GM23338 (cell line): ENCODE data around the gene CEP89. TPM values are rescaled to one million over a fixed set of nuclear protein-coding genes. Genes with fewer than 3 reads are reported as not detected.

ENCODE experiments used
- ATAC-seq: fragments of 200-7000 bp; cut with Tn5 transposase; 3 replicates; pipeline ENCODE4 v1.9.1; 2020
- DNase-seq: peaks from one replicate; pipeline ENCODE4 v3.0.0-alpha.2; 2015; ENCODE audit warnings: low spot score
- H2AFZ ChIP-seq: fragments of 200-600 bp; sonication (generic); 2 replicates; pipeline ENCODE4 v1.8.0; 2016; ENCODE audit warnings: antibody characterized with exemption, mild to moderate bottlenecking, moderate library complexity
- H3F3A ChIP-seq: fragments of 200-600 bp; sonication (generic); replicated peaks from 2 replicates; pipeline ENCODE4 v1.8.0; 2017; ENCODE audit warnings: antibody characterized with exemption, mixed run types, low read depth
- H3K27ac ChIP-seq: fragments of 200-600 bp; sonication (generic); 2 replicates; pipeline ENCODE4 v1.6.1; 2016; ENCODE audit warnings: low read depth
- H3K27me3 ChIP-seq: fragments of 200-600 bp; sonication (generic); 2 replicates; pipeline ENCODE4 v1.8.0; 2016; ENCODE audit warnings: mild to moderate bottlenecking, mixed run types, moderate library complexity; ENCODE audit not compliant: insufficient read depth
- H3K36me3 ChIP-seq: fragments of 200-600 bp; sonication (generic); 2 replicates; pipeline ENCODE4 v1.8.0; 2016; ENCODE audit warnings: mild to moderate bottlenecking; ENCODE audit not compliant: insufficient read depth
- H3K4me1 ChIP-seq: fragments of 200-600 bp; sonication (generic); 2 replicates; pipeline ENCODE4 v1.8.0; 2016; ENCODE audit warnings: mild to moderate bottlenecking, moderate library complexity; ENCODE audit not compliant: insufficient read depth
- H3K4me2 ChIP-seq: fragments of 200-600 bp; sonication (generic); 2 replicates; pipeline ENCODE4 v1.7.1; 2017; ENCODE audit warnings: mixed run types
- H3K4me3 ChIP-seq: fragments of 200-600 bp; sonication (generic); 2 replicates; pipeline ENCODE4 v1.6.1; 2016; ENCODE audit warnings: mixed run types
- H3K79me2 ChIP-seq: fragments of 200-600 bp; sonication (generic); replicated peaks from 2 replicates; pipeline ENCODE4 v1.8.0; 2017; ENCODE audit warnings: mild to moderate bottlenecking; ENCODE audit not compliant: insufficient read depth
- H3K9me2 ChIP-seq: fragments of 200-600 bp; sonication (generic); 2 replicates; pipeline ENCODE4 v1.8.0; 2017; ENCODE audit not compliant: insufficient read depth
- H4K20me1 ChIP-seq: fragments of 200-600 bp; sonication (generic); replicated peaks from 2 replicates; pipeline ENCODE4 v1.8.0; 2017; ENCODE audit warnings: mild to moderate bottlenecking; ENCODE audit not compliant: insufficient read depth
- H3K27ac Mint-ChIP-seq: 2 replicates; pipeline ENCODE4 v1.8.0; 2020; ENCODE audit warnings: inconsistent platforms, mild to moderate bottlenecking, moderate library complexity, mixed read lengths
- H3K27me3 Mint-ChIP-seq: 3 replicates; pipeline ENCODE4 v1.8.0; 2022; ENCODE audit warnings: low read depth, mild to moderate bottlenecking, moderate library complexity, mixed read lengths, inconsistent platforms; ENCODE audit not compliant: insufficient read depth, poor library complexity
- H3K36me3 Mint-ChIP-seq: 3 replicates; pipeline ENCODE4 v1.8.0; 2021; ENCODE audit warnings: low read depth, mild to moderate bottlenecking, inconsistent platforms, moderate library complexity, mixed read lengths
- H3K4me1 Mint-ChIP-seq: 3 replicates; pipeline ENCODE4 v1.8.0; 2020; ENCODE audit warnings: mild to moderate bottlenecking, inconsistent platforms, mixed read lengths
- H3K4me3 Mint-ChIP-seq: 3 replicates; pipeline ENCODE4 v1.8.0; 2021; ENCODE audit warnings: moderate library complexity, mild to moderate bottlenecking, inconsistent platforms, mixed read lengths
- H3K9me3 Mint-ChIP-seq: 3 replicates; pipeline ENCODE4 v1.8.0; 2020; ENCODE audit warnings: moderate library complexity, mild to moderate bottlenecking, inconsistent platforms, mixed read lengths
- CREB1 ChIP-seq: fragments of 250-450 bp; sonication (Bioruptor Pico); IDR thresholded peaks from 2 replicates; pipeline ENCODE4 v1.5.0; 2020; ENCODE audit warnings: low read depth, mild to moderate bottlenecking, moderate library complexity
- CTCF ChIP-seq, 2 experiments: fragments of 200-600 bp in 1 of 2; sonication (generic) in 1 of 2; conservative IDR thresholded peaks; 2 replicates each; pipeline versions ENCODE4 v1.5.1 to v1.6.1; 2016 to 2017; ENCODE audit warnings: antibody characterized with exemption in 2 of 2, low read depth in 2 of 2, mild to moderate bottlenecking in 2 of 2, moderate library complexity in 1 of 2
- ETS1 ChIP-seq: IDR thresholded peaks from 2 replicates; pipeline ENCODE4 v1.6.1; 2016; ENCODE audit warnings: antibody characterized with exemption
- JUNB ChIP-seq: IDR thresholded peaks from one replicate; pipeline ENCODE4 v1.6.1; 2016; ENCODE audit warnings: antibody characterized with exemption; ENCODE audit not compliant: unreplicated experiment
- NANOG ChIP-seq: IDR thresholded peaks from 2 replicates; pipeline ENCODE4 v1.6.1; 2016; ENCODE audit warnings: antibody characterized with exemption, borderline replicate concordance
- POLR2AphosphoS5 ChIP-seq: IDR thresholded peaks from 2 replicates; pipeline ENCODE4 v1.6.1; 2016; ENCODE audit warnings: antibody characterized with exemption, low read depth
- REST ChIP-seq: IDR thresholded peaks from one replicate; pipeline ENCODE4 v1.6.1; 2018; ENCODE audit warnings: antibody characterized with exemption; ENCODE audit not compliant: unreplicated experiment
- STAT1 ChIP-seq: IDR thresholded peaks from one replicate; pipeline ENCODE4 v1.6.1; 2016; ENCODE audit warnings: antibody characterized with exemption; ENCODE audit not compliant: unreplicated experiment
- ZNF331 ChIP-seq: fragments of 250-450 bp; sonication (Bioruptor Pico); IDR thresholded peaks from 2 replicates; pipeline ENCODE4 v1.5.0; 2020; ENCODE audit warnings: low read depth, mild to moderate bottlenecking, moderate library complexity
- ZNF462 ChIP-seq: fragments of 250-450 bp; sonication (Bioruptor Pico); IDR thresholded peaks from 2 replicates; pipeline ENCODE4 v1.5.0; 2020; ENCODE audit warnings: mild to moderate bottlenecking, moderate library complexity
- polyA plus RNA-seq: library from polyadenylated mRNA; unstranded; fragments of >200 nt; fragmentation: Nextera tagmentation; extraction: Ambion mirVana; gene quantifications from 2 replicates; pipeline ENCODE4 v1.2.1, GENCODE V29; 2016
- total RNA-seq: library from RNA; depleted of rRNA; stranded (reverse); fragments of >200 nt; shearing (Covaris generic); gene quantifications from 2 replicates; pipeline ENCODE4 v1.2.3, GENCODE V29; 2014

Gene CEP89
- total and polyA plus RNA-seq, 2 experiments from 2014 or later = 13.4 to 17.5 TPM

- H3K27me3 Mint-ChIP-seq = peaks cover 2% of the 10 kb centered on the region
- no peak overlapping the region for H2AFZ ChIP-seq
- peaks cover 14% of the 10 kb centered on the region for H3K9me3 Mint-ChIP-seq
- H3K4me1 Mint-ChIP-seq = peaks cover 7% of the 10 kb centered on the region; the same call in 2 of the 3 replicates
- H3K36me3 Mint-ChIP-seq = peaks cover 30% of the 10 kb centered on the region
- no peaks in the 10 kb centered on the region for H4K20me1 ChIP-seq
- H3K4me2 ChIP-seq = no peak overlapping the region
- H3F3A ChIP-seq = no peaks in the 10 kb centered on the region
- H3K27ac ChIP-seq = no peak overlapping the region
- H3K79me2 ChIP-seq = no peaks in the 10 kb centered on the region
- H3K4me3 ChIP-seq = no peak overlapping the region
- no peaks in the 10 kb centered on the region for H3K9me2 ChIP-seq
- TF ChIP-seq JUNB (no peak), POLR2AphosphoS5 (no peak), CREB1 (CRISPR knock-in tag) (no peak), STAT1 (no peak), NANOG (no peak), ETS1 (no peak), REST (no peak), ZNF462 (no peak), ZNF331 (CRISPR knock-in tag) (no peak), CTCF (conservative IDR thresholded peaks at IDR 0.05; ENCODE audit: low read depth in 2 of 2) (no peak)
- DNase-seq (no peak), ATAC-seq (no peak)
- no peak overlapping the region for H3K27ac Mint-ChIP-seq
- peaks cover 3% of the 10 kb centered on the region; the same call in 1 of the 2 replicates for H3K4me1 ChIP-seq
- H3K36me3 ChIP-seq = peaks cover 6% of the 10 kb centered on the region; the same call in 1 of the 2 replicates
- no peaks in the 10 kb centered on the region for H3K27me3 ChIP-seq
- H3K4me3 Mint-ChIP-seq = no peak overlapping the region
Observed at GRCh38 chr19:32895384-32895783, 76.4 kb downstream of the CEP89 start.
